Osteoblast (primary cell): ENCODE data around the gene CCDC102A. TPM values are rescaled to one million over a fixed set of nuclear protein-coding genes. Genes with fewer than 3 reads are reported as not detected.

Experiments used
- DNase-seq: peaks from one replicate; pipeline ENCODE4 v3.0.0; 2011; ENCODE audit warnings: low spot score, mixed read lengths; ENCODE audit not compliant: insufficient read length; ENCODE audit errors: missing footprints
- H2AFZ ChIP-seq: 2 replicates; pipeline ENCODE4 v1.6.0; 2011; ENCODE audit warnings: mild to moderate bottlenecking, low read length
- H3K27ac ChIP-seq: 2 replicates; pipeline ENCODE4 v1.5.1; 2011; ENCODE audit warnings: mild to moderate bottlenecking, low read depth, low read length, moderate library complexity
- H3K27me3 ChIP-seq: 2 replicates; pipeline ENCODE4 v1.6.0; 2012; ENCODE audit warnings: mild to moderate bottlenecking, control low read depth, inconsistent platforms, low read length, moderate library complexity; ENCODE audit not compliant: insufficient read depth
- H3K36me3 ChIP-seq: 2 replicates; pipeline ENCODE4 v1.5.1; 2011; ENCODE audit warnings: mild to moderate bottlenecking, low read length, control low read depth, moderate library complexity; ENCODE audit not compliant: insufficient read depth
- H3K4me1 ChIP-seq: 2 replicates; pipeline ENCODE4 v1.5.1; 2011; ENCODE audit warnings: mild to moderate bottlenecking, low read length, control low read depth, moderate library complexity; ENCODE audit not compliant: insufficient read depth
- H3K4me2 ChIP-seq: 2 replicates; pipeline ENCODE4 v1.6.0; 2011; ENCODE audit warnings: mild to moderate bottlenecking, low read length; ENCODE audit not compliant: insufficient read depth
- H3K4me3 ChIP-seq: fragments of 200-600 bp; sonication (generic); 3 replicates; pipeline ENCODE4 v1.5.1; 2012; ENCODE audit warnings: mild to moderate bottlenecking, low read length, inconsistent platforms; ENCODE audit not compliant: insufficient read depth
- H3K79me2 ChIP-seq: 2 replicates; pipeline ENCODE4 v1.6.0; 2012; ENCODE audit warnings: mild to moderate bottlenecking, low read length, control low read depth, inconsistent platforms; ENCODE audit not compliant: insufficient read depth
- H3K9me3 ChIP-seq: 2 replicates; pipeline ENCODE4 v1.5.1; 2011; ENCODE audit warnings: low read depth, low read length, control low read depth
- H4K20me1 ChIP-seq: 2 replicates; pipeline ENCODE4 v1.6.0; 2012; ENCODE audit warnings: mild to moderate bottlenecking, low read length, control low read depth; ENCODE audit not compliant: insufficient read depth
- total RNA-seq: library from RNA; depleted of rRNA; stranded (reverse); fragments of >200 nt; gene quantifications from 2 replicates; pipeline ENCODE4 v1.2.3, GENCODE V29; 2012
- TF ChIP-seq, protein P1 (sequence below): IDR thresholded peaks from 2 replicates; pipeline ENCODE4 v1.5.1; 2011; ENCODE audit warnings: mild to moderate bottlenecking, low read depth, low read length, moderate library complexity; ENCODE audit errors: extremely low read depth

Gene CCDC102A
- total RNA-seq, 1 donor, result 9.8 TPM

DNA sequence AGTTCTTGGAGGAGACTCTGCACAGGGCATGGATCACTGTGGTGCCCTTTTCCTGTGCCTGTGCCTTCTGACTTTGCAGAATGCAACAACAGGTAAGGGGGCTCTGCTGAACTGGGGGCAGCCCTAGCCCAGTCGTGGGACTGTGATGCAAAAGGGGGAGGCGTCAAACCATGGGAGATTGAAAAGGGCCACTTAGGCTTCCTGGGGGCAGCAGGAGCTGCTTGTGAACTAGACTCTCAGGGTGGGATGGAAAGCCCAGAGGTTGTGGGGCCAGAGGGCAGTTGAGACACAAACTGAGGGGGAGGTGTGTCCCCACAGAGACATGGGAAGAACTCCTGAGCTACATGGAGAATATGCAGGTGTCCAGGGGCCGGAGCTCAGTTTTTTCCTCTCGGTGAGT, 25.7 kb upstream of the CCDC102A start:
- H3K9me3 ChIP-seq, result peaks cover 5% of the 10 kb centered on the region
- no peak for DNase-seq
- TF ChIP-seq, protein P1, sequence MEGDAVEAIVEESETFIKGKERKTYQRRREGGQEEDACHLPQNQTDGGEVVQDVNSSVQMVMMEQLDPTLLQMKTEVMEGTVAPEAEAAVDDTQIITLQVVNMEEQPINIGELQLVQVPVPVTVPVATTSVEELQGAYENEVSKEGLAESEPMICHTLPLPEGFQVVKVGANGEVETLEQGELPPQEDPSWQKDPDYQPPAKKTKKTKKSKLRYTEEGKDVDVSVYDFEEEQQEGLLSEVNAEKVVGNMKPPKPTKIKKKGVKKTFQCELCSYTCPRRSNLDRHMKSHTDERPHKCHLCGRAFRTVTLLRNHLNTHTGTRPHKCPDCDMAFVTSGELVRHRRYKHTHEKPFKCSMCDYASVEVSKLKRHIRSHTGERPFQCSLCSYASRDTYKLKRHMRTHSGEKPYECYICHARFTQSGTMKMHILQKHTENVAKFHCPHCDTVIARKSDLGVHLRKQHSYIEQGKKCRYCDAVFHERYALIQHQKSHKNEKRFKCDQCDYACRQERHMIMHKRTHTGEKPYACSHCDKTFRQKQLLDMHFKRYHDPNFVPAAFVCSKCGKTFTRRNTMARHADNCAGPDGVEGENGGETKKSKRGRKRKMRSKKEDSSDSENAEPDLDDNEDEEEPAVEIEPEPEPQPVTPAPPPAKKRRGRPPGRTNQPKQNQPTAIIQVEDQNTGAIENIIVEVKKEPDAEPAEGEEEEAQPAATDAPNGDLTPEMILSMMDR, result no peak
- H4K20me1 ChIP-seq, result no peaks in the 10 kb centered on the region
- H2AFZ ChIP-seq, result no peak overlapping the region
- H3K4me3 ChIP-seq, result no peak overlapping the region
- H3K79me2 ChIP-seq, result no peaks in the 10 kb centered on the region
- peaks cover 26% of the 10 kb centered on the region for H3K27me3 ChIP-seq
- H3K27ac ChIP-seq, result no peak overlapping the region
- no peak overlapping the region for H3K4me2 ChIP-seq
- H3K4me1 ChIP-seq, result no peaks in the 10 kb centered on the region
- H3K36me3 ChIP-seq, result no peaks in the 10 kb centered on the region

DNA sequence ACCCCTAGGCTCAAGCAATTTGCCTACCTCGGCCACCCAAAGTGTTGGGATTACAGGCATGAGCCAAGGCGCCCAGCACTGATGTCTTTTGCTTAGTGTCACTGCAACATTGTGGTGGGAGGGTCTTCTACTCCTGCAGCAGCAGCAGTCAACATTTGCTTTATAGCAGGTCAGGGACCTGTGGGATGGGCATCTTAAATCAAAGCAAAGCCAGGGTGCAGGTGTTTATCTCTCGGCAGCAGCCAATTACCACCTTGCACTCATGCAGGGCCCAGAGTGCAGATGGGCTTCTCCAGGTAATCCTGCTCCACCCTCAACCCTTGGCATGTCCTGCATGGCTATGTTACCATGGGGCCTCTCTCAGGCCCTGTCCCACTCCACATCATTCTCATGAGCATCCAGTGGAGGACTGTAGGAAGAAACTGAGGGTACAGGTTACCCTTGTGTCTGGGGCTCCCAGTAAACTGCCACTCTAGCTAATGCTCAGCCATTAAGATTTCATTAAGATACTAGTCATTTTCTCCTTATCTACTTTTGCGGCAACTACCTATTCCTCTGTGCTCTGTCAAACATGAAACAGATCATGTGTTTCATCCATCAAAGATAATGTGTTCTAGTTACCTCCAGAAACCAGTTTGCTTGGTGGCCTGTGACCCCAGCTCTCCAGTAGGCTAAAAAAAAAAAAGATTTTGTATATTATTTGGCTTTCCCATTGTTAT, 22.9 kb upstream of the CCDC102A start:
- no peaks in the 10 kb centered on the region for H3K79me2 ChIP-seq
- no peak overlapping the region for H3K4me2 ChIP-seq
- no peak overlapping the region for H3K27ac ChIP-seq
- H4K20me1 ChIP-seq, result no peaks in the 10 kb centered on the region
- peaks cover 32% of the 10 kb centered on the region for H3K27me3 ChIP-seq
- TF ChIP-seq, protein P1, result no peak
- H3K4me3 ChIP-seq, result no peak overlapping the region
- H3K36me3 ChIP-seq, result no peaks in the 10 kb centered on the region
- H2AFZ ChIP-seq, result no peak overlapping the region
- no peaks in the 10 kb centered on the region for H3K4me1 ChIP-seq
- H3K9me3 ChIP-seq, result peaks cover 5% of the 10 kb centered on the region
- DNase-seq, result no peak

DNA sequence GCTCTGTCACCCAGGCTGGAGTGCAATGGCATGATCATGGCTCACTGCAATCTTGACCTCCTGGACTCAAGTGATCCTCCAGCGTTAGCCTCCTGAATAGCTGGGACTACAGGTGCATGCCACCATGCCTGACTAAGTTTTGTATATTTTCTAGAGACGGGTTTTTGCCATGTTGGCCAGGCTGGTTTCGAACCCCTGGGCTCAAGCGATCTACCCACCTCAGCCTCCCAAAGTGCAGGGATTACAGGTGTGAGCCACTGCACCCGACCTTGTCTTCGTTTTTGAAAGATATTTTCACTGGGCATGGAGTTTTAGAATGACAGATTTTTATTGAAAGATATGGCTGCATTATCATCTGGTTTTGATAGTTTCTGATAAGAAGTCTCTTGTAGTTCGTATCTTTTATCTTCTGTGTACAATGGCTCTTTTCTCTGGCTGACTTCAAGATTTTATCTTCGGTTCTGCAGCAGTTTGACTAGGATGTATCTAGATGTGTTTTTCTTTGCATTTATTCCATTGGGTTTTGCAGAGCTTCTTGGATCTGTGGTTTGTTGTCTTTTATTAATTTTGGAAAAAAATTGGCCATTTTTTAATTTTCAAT, 20.7 kb upstream of the CCDC102A start:
- H3K4me2 ChIP-seq, result no peak overlapping the region
- H3K27me3 ChIP-seq, result peaks cover 36% of the 10 kb centered on the region
- no peaks in the 10 kb centered on the region for H4K20me1 ChIP-seq
- no peak overlapping the region for H3K27ac ChIP-seq
- no peak for DNase-seq
- no peak overlapping the region for H2AFZ ChIP-seq
- peaks cover 8% of the 10 kb centered on the region for H3K9me3 ChIP-seq
- no peaks in the 10 kb centered on the region for H3K4me1 ChIP-seq
- no peaks in the 10 kb centered on the region for H3K79me2 ChIP-seq
- no peak overlapping the region for H3K4me3 ChIP-seq
- no peaks in the 10 kb centered on the region for H3K36me3 ChIP-seq
- TF ChIP-seq, protein P1, result no peak

DNA sequence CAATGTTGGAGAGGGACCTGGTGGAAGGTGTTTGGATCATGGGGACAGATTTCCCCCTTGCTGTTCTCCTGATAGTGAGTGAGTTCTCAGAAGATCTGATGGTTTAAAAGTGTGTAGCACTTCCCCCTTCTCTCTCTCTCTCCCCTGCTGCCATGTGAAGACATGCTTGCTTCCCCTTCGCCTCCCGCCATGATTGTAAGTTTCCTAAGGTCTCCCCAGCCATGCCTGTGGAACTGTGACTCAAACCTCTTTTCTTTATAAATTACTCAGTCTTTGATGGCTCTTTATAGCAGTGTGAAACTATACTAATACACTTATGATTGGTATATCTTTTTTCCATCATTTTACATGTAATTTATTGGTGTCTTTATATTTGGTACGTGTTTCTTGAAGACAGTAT, 19.5 kb upstream of the CCDC102A start:
- Histone ChIP-seq H4K20me1 (no peaks in the 10 kb centered on the region), H3K27me3 (peaks cover 46% of the 10 kb centered on the region), H3K27ac (no peak overlapping the region), H2AFZ (no peak overlapping the region), H3K9me3 (peaks cover 3% of the 10 kb centered on the region), H3K36me3 (no peaks in the 10 kb centered on the region), H3K79me2 (no peaks in the 10 kb centered on the region), H3K4me3 (no peak overlapping the region), H3K4me2 (no peak overlapping the region), H3K4me1 (no peaks in the 10 kb centered on the region)
- no peak for DNase-seq
- TF ChIP-seq, protein P1, result no peak
